Panc1 (cell line): Measurements from ENCODE around the gene PRKG1. TPM values are rescaled to one million over a fixed set of nuclear protein-coding genes. Genes with fewer than 3 reads are reported as not detected.

Experiments used
- ATAC-seq: fragments of 200-7000 bp; cut with Tn5 transposase; 2 replicates; pipeline ENCODE4 v1.9.1; 2020; ENCODE audit warnings: mild to moderate bottlenecking, moderate library complexity
- BruUV-seq: library from RNA; stranded (reverse); fragments of 400-500 nt; replicated peaks from 2 replicates; lab custom pipeline; 2021; lab: Mats Ljungman, UMichigan
- CTCF ChIA-PET: fragments of 300-600 bp; sonication (Branson Sonifier 250); formaldehyde crosslinking; loops from one replicate; lab custom pipeline; 2022; ENCODE audit warnings: antibody characterized with exemption; lab: Charles Lee
- POLR2A ChIA-PET: fragments of 300-600 bp; sonication (Branson Sonifier 250); formaldehyde crosslinking; loops from one replicate; lab custom pipeline; 2022; ENCODE audit warnings: antibody characterized with exemption; lab: Charles Lee
- DNase-seq: peaks from one replicate; pipeline ENCODE4 v3.0.0-alpha.2; 2010; ENCODE audit warnings: low read depth, low spot score
- H3K27ac ChIP-seq: 2 replicates; pipeline ENCODE4 v1.5.1; 2011; ENCODE audit warnings: mild to moderate bottlenecking, low read length, inconsistent platforms
- H3K27me3 ChIP-seq: fragments of 200-500 bp; sonication (Bioruptor generic); 2 replicates; pipeline ENCODE4 v1.6.0; 2014; ENCODE audit warnings: low read length, inconsistent platforms; ENCODE audit not compliant: control insufficient read depth, insufficient read depth
- H3K36me3 ChIP-seq: fragments of 200-500 bp; sonication (Bioruptor generic); 2 replicates; pipeline ENCODE4 v1.5.1; 2014; ENCODE audit warnings: inconsistent platforms, mild to moderate bottlenecking, low read length, moderate library complexity; ENCODE audit not compliant: control insufficient read depth, insufficient read depth
- H3K4me1 ChIP-seq: 2 replicates; pipeline ENCODE4 v1.5.1; 2011; ENCODE audit warnings: inconsistent platforms, mild to moderate bottlenecking, low read length, moderate library complexity; ENCODE audit not compliant: control insufficient read depth, insufficient read depth
- H3K4me3 ChIP-seq, 2 experiments: 2 replicates each; pipeline ENCODE4 v1.5.1; 2011 to 2012; ENCODE audit warnings: low read depth in 2 of 2, low read length in 2 of 2, mild to moderate bottlenecking in 2 of 2, inconsistent platforms in 1 of 2, moderate library complexity in 1 of 2
- H3K9me3 ChIP-seq: fragments of 200-500 bp; sonication (Bioruptor generic); 2 replicates; pipeline ENCODE4 v1.5.1; 2014; ENCODE audit warnings: low read depth, mild to moderate bottlenecking, inconsistent platforms, low read length, moderate library complexity; ENCODE audit not compliant: control insufficient read depth, insufficient read depth
- CTCF ChIP-seq: fragments of 450-650 bp; IDR thresholded peaks from 2 replicates; pipeline ENCODE4 v1.5.1; 2017; ENCODE audit warnings: mild to moderate bottlenecking
- POLR2AphosphoS5 ChIP-seq: IDR thresholded peaks from 2 replicates; pipeline ENCODE4 v1.6.1; 2012; ENCODE audit warnings: mild to moderate bottlenecking, low read depth, low read length, moderate library complexity
- SIN3A ChIP-seq: IDR thresholded peaks from 2 replicates; pipeline ENCODE4 v1.6.1; 2012; ENCODE audit warnings: low read depth, mild to moderate bottlenecking, low read length, moderate library complexity, borderline replicate concordance; ENCODE audit not compliant: insufficient read depth
- TCF7L2 ChIP-seq: IDR thresholded peaks from 2 replicates; pipeline ENCODE4 v1.6.1; 2011; ENCODE audit warnings: mild to moderate bottlenecking, low read depth, low read length, inconsistent platforms
- in situ Hi-C: cut with HindIII; loops from 2 replicates; pipeline ENCODE4 v1.10.0; 2016; ENCODE audit warnings: low sequenced_read_pairs, low pct_unique_long_range_greater_than_20kb
- intact Hi-C: fragments of 100-400 bp; cut with micrococcal nuclease; formaldehyde crosslinking; loops from one replicate; pipeline ENCODE4 v1.10.0; 2022; ENCODE audit not compliant: unreplicated experiment
- total RNA-seq: library from RNA; stranded (reverse); gene quantifications from one replicate; pipeline ENCODE4 v1.2.1, GENCODE V29; 2021; ENCODE audit not compliant: unreplicated experiment
- TF ChIP-seq, protein P1 (sequence below), 2 experiments: IDR thresholded peaks; 2 replicates each; pipeline ENCODE4 v1.6.1; 2011 to 2012; ENCODE audit warnings: low read depth in 2 of 2, control low read depth in 1 of 2, low read length in 1 of 2, mild to moderate bottlenecking in 1 of 2, moderate library complexity in 1 of 2; ENCODE audit not compliant: insufficient read depth in 1 of 2

The PRKG1 gene
- total RNA-seq, 1 experiment from 2014 or later: 0.92 TPM

GRCh38 chr10:52258799-52259425 lies 1184.6 kb downstream of the PRKG1 start:
- no peaks in the 10 kb centered on the region for H3K4me1 ChIP-seq
- DNase-seq: no peak
- no peak for ATAC-seq
- ChIA-PET CTCF (no interaction called here), POLR2A (no interaction called here)
- no TSS peak for BruUV-seq
- H3K36me3 ChIP-seq: no peaks in the 10 kb centered on the region
- no peak overlapping the region for H3K4me3 ChIP-seq
- H3K27ac ChIP-seq: no peak overlapping the region
- H3K27me3 ChIP-seq: no peaks in the 10 kb centered on the region
- TF ChIP-seq TCF7L2: no peak
- TF ChIP-seq SIN3A: no peak
- no peak for TF ChIP-seq CTCF
- TF ChIP-seq, protein P1, sequence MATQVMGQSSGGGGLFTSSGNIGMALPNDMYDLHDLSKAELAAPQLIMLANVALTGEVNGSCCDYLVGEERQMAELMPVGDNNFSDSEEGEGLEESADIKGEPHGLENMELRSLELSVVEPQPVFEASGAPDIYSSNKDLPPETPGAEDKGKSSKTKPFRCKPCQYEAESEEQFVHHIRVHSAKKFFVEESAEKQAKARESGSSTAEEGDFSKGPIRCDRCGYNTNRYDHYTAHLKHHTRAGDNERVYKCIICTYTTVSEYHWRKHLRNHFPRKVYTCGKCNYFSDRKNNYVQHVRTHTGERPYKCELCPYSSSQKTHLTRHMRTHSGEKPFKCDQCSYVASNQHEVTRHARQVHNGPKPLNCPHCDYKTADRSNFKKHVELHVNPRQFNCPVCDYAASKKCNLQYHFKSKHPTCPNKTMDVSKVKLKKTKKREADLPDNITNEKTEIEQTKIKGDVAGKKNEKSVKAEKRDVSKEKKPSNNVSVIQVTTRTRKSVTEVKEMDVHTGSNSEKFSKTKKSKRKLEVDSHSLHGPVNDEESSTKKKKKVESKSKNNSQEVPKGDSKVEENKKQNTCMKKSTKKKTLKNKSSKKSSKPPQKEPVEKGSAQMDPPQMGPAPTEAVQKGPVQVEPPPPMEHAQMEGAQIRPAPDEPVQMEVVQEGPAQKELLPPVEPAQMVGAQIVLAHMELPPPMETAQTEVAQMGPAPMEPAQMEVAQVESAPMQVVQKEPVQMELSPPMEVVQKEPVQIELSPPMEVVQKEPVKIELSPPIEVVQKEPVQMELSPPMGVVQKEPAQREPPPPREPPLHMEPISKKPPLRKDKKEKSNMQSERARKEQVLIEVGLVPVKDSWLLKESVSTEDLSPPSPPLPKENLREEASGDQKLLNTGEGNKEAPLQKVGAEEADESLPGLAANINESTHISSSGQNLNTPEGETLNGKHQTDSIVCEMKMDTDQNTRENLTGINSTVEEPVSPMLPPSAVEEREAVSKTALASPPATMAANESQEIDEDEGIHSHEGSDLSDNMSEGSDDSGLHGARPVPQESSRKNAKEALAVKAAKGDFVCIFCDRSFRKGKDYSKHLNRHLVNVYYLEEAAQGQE (IDR thresholded peaks at IDR 0.05; ENCODE audit: insufficient read depth in 1 of 2, low read depth in 2 of 2, low read length in 1 of 2): no peak
- TF ChIP-seq POLR2AphosphoS5: no peak
- no peaks in the 10 kb centered on the region for H3K9me3 ChIP-seq
- in situ Hi-C loops: no loop called here
- intact Hi-C loops: no loop called here

DNA sequence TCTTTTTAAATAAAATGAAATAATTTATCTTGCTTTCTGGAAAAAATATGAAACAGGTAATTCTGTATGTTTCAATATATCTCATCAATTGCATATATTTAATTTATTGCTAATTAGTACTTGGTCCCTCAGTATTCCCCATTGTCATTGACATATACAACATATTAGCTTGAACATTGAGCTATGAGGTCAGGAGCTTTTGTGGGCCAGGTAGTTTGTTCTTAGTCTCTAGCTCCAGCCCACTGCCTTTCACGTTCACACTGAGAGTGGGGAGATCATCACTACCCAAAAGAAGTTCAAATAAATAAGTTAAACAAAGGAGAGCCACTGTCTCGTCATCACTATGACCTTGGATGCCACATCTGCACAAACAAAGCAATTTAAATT lies 1185.1 kb downstream of the PRKG1 start:
- POLR2A ChIA-PET: no interaction called here
- ATAC-seq: no peak
- no peak for DNase-seq
- CTCF ChIA-PET: no interaction called here
- no peak for TF ChIP-seq CTCF
- no peak for TF ChIP-seq TCF7L2
- TF ChIP-seq, protein P1 (IDR thresholded peaks at IDR 0.05; ENCODE audit: insufficient read depth in 1 of 2, low read depth in 2 of 2, low read length in 1 of 2): no peak
- TF ChIP-seq SIN3A: no peak
- TF ChIP-seq POLR2AphosphoS5: no peak
- Histone ChIP-seq H3K27me3 (no peaks in the 10 kb centered on the region), H3K27ac (no peak overlapping the region), H3K4me1 (no peaks in the 10 kb centered on the region), H3K9me3 (no peaks in the 10 kb centered on the region), H3K36me3 (no peaks in the 10 kb centered on the region), H3K4me3 (no peak overlapping the region)
- BruUV-seq: no TSS peak
- in situ Hi-C loops (no loop called here), intact Hi-C loops (no loop called here)
